ENCODE measurements around the gene HK1. TPM values are rescaled to one million over a fixed set of nuclear protein-coding genes. Genes with fewer than 3 reads are reported as not detected.
A peak's percentile ranks its signal among the peaks of the same experiment; 100 is the strongest.

The HK1 gene
- total RNA-seq, 2 donors from 2014 or later = 73.3 to 83.3 TPM

DNA sequence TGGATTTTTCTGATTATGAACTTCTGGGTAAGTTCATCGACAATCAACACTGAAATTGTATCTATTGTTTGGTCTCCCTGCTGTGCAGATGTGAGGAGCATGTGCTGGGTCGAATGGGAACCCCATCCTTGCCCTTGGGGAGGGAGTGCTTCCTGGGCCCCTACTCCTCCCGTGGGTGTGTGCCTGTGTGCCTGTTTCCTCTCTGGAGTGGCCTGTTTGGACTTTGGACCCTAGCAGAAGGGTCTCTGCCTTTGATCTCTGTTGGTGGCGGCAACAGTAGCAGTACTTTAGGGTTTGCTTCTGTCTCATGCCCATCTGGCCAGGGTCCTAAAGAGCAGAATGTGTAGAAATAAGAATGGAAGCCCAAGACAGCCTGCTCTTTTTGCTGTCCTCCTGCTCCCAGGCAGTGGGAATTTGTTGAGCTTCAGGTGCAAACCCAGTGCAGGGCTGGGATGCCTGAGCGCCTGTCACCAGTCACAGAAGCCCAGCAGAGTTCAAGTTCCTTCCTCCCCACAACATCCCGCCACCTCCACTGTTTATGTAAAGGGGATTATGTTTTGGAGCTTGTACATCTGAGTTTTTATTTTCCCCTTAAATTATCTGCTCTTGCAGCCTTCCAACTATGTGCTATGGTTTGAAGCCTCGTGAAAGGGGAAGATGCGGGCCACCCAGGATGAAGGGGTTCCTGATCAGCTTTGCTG lies 139.9 kb downstream of the HK1 start:
- H3K27ac ChIP-seq = no peak overlapping the region
- H3K4me3 ChIP-seq = no peak overlapping the region
- peak; percentile 71 for DNase-seq
- H3K4me1 ChIP-seq = no peaks in the 10 kb centered on the region
- no peaks in the 10 kb centered on the region for H3K27me3 ChIP-seq
- no peaks in the 10 kb centered on the region for H3K36me3 ChIP-seq
- H3K9me3 ChIP-seq = no peaks in the 10 kb centered on the region
- intact Hi-C loops (cut with DNase I) = no loop called here
- H3K9ac ChIP-seq (ENCODE audit: low read depth in 2 of 2, low read length in 2 of 2) = peak overlapping the region in 1 of 2 donors; percentile 55
- TF ChIP-seq, protein P1, sequence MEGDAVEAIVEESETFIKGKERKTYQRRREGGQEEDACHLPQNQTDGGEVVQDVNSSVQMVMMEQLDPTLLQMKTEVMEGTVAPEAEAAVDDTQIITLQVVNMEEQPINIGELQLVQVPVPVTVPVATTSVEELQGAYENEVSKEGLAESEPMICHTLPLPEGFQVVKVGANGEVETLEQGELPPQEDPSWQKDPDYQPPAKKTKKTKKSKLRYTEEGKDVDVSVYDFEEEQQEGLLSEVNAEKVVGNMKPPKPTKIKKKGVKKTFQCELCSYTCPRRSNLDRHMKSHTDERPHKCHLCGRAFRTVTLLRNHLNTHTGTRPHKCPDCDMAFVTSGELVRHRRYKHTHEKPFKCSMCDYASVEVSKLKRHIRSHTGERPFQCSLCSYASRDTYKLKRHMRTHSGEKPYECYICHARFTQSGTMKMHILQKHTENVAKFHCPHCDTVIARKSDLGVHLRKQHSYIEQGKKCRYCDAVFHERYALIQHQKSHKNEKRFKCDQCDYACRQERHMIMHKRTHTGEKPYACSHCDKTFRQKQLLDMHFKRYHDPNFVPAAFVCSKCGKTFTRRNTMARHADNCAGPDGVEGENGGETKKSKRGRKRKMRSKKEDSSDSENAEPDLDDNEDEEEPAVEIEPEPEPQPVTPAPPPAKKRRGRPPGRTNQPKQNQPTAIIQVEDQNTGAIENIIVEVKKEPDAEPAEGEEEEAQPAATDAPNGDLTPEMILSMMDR (IDR thresholded peaks at IDR 0.05) = no peak

DNA sequence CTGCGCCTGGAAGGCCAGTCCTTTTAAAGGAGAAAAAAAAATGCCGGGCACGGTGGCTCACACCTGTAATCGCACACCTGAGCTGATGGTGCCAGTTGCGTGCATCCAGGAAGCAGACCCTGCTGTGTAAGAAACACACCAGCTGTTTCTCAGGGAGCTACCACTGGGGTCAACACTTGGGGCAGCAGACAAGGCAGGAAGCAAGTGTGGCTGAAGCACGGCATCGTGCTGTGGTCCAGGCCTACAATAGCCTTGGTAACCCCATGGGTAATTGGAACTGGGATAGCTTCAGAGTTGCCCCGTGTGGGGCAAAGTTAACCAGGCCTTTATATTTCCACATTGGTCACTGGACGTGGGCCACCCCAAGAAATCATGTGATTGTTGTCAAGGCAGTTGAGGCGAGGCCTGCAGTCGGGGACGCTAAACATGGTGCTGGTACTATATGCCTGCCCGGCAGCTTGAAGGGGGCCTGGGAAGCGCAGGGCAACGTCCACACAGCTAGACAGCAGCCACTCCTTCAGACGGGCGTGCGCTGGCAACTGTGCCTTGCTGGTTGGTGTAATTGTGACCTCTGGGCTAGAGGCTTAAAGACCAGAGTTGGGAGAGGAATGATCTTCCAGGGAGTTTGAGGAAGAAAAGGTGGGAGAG lies 140.9 kb downstream of the HK1 start:
- TF ChIP-seq, protein P1 (IDR thresholded peaks at IDR 0.05) = no peak
- H3K4me1 ChIP-seq = no peaks in the 10 kb centered on the region
- no peaks in the 10 kb centered on the region for H3K9me3 ChIP-seq
- H3K27me3 ChIP-seq = no peaks in the 10 kb centered on the region
- H3K27ac ChIP-seq = peak overlapping the region; percentile 25
- no peak for DNase-seq
- no peak overlapping the region for H3K4me3 ChIP-seq
- intact Hi-C loops (cut with DNase I) = no loop called here
- H3K36me3 ChIP-seq = no peaks in the 10 kb centered on the region
- peak overlapping the region in 1 of 2 donors; percentile 34 for H3K9ac ChIP-seq (ENCODE audit: low read depth in 2 of 2, low read length in 2 of 2)

DNA sequence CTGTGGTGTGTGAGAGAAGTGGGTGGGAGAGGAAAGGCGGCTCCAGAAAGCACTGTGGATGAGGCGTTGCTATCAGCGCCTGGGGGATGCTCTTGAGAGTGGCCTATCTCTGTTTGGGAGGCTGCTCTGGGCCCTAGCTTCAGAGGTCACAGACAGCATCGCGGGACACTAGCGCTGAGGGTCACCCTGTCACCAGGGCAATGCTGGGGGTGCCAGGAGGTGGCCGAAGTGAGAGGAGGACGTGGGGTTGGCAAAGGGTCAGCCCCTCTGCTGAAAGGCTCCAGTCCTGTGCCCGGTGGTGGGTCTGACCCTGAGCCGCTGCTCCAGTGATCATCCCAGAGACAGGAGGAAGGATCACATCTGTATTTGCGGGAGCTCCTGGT lies 141.4 kb downstream of the HK1 start:
- H3K27ac ChIP-seq = peak overlapping the region; percentile 25
- intact Hi-C loops (cut with DNase I) = no loop called here
- no peak for DNase-seq
- H3K4me1 ChIP-seq = no peaks in the 10 kb centered on the region
- H3K36me3 ChIP-seq = no peaks in the 10 kb centered on the region
- H3K27me3 ChIP-seq = no peaks in the 10 kb centered on the region
- no peaks in the 10 kb centered on the region for H3K9me3 ChIP-seq
- peak overlapping the region in 1 of 2 donors; percentile 34 for H3K9ac ChIP-seq (ENCODE audit: low read depth in 2 of 2, low read length in 2 of 2)
- H3K4me3 ChIP-seq = no peak overlapping the region
- TF ChIP-seq, protein P1 (IDR thresholded peaks at IDR 0.05) = no peak

DNA sequence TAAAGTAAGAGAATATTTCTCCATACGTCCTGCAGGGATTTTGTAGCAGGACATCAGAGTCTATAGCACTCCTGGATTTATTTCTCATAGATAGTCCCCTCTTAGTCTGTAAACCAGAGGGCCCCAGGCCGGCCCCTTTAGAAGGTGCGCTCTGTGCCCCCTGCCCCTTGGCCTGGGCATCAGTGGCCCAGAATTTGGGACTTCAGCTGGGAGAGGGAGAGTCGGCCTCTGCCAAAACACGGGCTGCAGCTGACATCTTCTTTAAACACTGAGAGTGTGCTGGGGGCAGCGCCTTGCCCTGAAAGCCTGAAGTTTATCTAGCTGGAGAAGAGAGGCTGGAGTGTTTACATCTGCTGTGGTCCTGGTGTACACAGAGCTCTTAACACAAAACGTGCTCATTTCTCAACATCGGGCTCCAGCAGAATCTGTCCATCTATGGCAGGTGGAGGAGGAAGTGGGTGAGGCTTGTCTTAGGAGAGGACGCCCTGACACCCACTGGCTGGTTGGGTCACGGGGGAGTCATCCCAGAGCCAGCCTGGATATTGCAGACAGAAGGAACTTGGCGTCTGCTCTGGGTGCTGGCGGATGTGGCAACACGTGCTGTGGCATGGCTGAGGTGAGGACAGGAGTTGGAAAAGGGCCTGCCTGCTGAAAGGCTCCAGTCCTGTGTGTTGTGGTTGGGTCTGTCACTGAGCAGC lies 143.5 kb downstream of the HK1 start:
- H3K36me3 ChIP-seq = no peaks in the 10 kb centered on the region
- H3K9me3 ChIP-seq = no peaks in the 10 kb centered on the region
- no peaks in the 10 kb centered on the region for H3K27me3 ChIP-seq
- no peak overlapping the region for H3K9ac ChIP-seq (ENCODE audit: low read depth in 2 of 2, low read length in 2 of 2)
- intact Hi-C loops (cut with DNase I) = loop anchor here (1.0 kb wide), 1 partner anchor 12 kb away; no protein-coding TSS in a partner anchor
- H3K27ac ChIP-seq = peak overlapping the region; percentile 17
- no peak overlapping the region for H3K4me3 ChIP-seq
- TF ChIP-seq, protein P1 (IDR thresholded peaks at IDR 0.05) = no peak
- peaks cover 8% of the 10 kb centered on the region for H3K4me1 ChIP-seq
- no peak for DNase-seq

DNA sequence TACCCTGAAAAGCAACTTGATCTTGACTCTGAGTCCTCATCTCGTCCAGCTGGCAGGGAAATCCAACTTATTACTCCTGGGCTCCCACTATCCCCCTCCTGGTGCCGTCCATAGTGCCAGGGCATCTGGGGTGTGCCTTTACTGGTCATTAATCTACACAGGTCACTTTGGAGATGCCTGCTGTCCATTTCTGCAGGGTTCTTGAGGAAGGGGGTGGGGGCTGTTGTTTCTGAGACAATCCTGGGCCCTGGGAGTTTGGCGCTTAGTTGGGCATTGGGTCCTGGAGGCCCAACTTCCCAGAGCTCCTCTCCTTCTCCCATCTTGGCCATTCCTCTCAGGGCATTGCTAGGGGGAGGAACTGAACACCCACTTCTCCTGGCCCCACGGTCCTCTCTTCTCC lies 144.4 kb downstream of the HK1 start:
- no peaks in the 10 kb centered on the region for H3K27me3 ChIP-seq
- intact Hi-C loops (cut with DNase I) = no loop called here
- H3K27ac ChIP-seq = no peak overlapping the region
- no peaks in the 10 kb centered on the region for H3K36me3 ChIP-seq
- TF ChIP-seq, protein P1 (IDR thresholded peaks at IDR 0.05) = no peak
- no peaks in the 10 kb centered on the region for H3K9me3 ChIP-seq
- no peak overlapping the region for H3K4me3 ChIP-seq
- DNase-seq = no peak
- H3K9ac ChIP-seq (ENCODE audit: low read depth in 2 of 2, low read length in 2 of 2) = no peak overlapping the region
- peaks cover 8% of the 10 kb centered on the region for H3K4me1 ChIP-seq
